OCI-LY1 (cell line): ENCODE data around the gene LPIN3.

Experiments
- CTCF ChIP-seq: fragments of 200-600 bp; sonication (generic), shearing (Covaris generic); IDR thresholded peaks from 2 replicates; pipeline ENCODE4 v1.5.1; 2017; ENCODE audit warnings: mild to moderate bottlenecking, antibody characterized with exemption, low read length, moderate library complexity, mixed read lengths
- EZH2 ChIP-seq: fragments of 200-600 bp; sonication (generic), shearing (Covaris generic); IDR thresholded peaks from 2 replicates; pipeline ENCODE4 v1.8.0; 2017; ENCODE audit warnings: borderline replicate concordance, mixed run types, mild to moderate bottlenecking, antibody characterized with exemption, low read length, moderate library complexity, mixed read lengths

GRCh38 chr20:41387444-41387851 is 46.8 kb downstream of the LPIN3 start:
- TF ChIP-seq CTCF (no peak), EZH2 (no peak)
